TTC549 (cell line): ENCODE measurements around the gene ATRNL1.
"Not testable (repeated sequence)": the region's sequence is repeated elsewhere in the genome, so short reads cannot be mapped to it uniquely, and the experiment has no call there.

Experiments
- FAIRE-seq: peaks from 2 replicates; lab custom pipeline; 2012; peaks lifted over from hg19 to GRCh38; lab: Jason Lieb, UNC

Gene ATRNL1

GRCh38 chr10:115422624-115423023, 329.5 kb downstream of the ATRNL1 start:
- FAIRE-seq: no peak

- FAIRE-seq: no peak
Observed at GRCh38 chr10:115427611-115428010, 334.4 kb downstream of the ATRNL1 start.

- peak; percentile 17 for FAIRE-seq
Observed at GRCh38 chr10:115432188-115432819, 339.1 kb downstream of the ATRNL1 start.

- FAIRE-seq: no peak
Observed at GRCh38 chr10:115436999-115437398, 343.8 kb downstream of the ATRNL1 start.

- FAIRE-seq: no peak
Observed at GRCh38 chr10:115441907-115442545, 348.9 kb downstream of the ATRNL1 start.

- FAIRE-seq: no peak
Observed at GRCh38 chr10:115456812-115457211, 363.6 kb downstream of the ATRNL1 start.

GRCh38 chr10:115483294-115483693, 390.1 kb downstream of the ATRNL1 start:
- peak; percentile 3 for FAIRE-seq

GRCh38 chr10:115491526-115492140, 398.5 kb downstream of the ATRNL1 start:
- FAIRE-seq: no peak

GRCh38 chr10:115503546-115503945, 410.4 kb downstream of the ATRNL1 start:
- peak; percentile 34 for FAIRE-seq

- FAIRE-seq: no peak
Observed at GRCh38 chr10:115514895-115515294, 421.7 kb downstream of the ATRNL1 start.

- no peak for FAIRE-seq
Observed at GRCh38 chr10:115525141-115525540, 432.0 kb downstream of the ATRNL1 start.

GRCh38 chr10:115527682-115528081, 434.5 kb downstream of the ATRNL1 start:
- FAIRE-seq: not testable (repeated sequence)

GRCh38 chr10:115536401-115536800, 443.2 kb downstream of the ATRNL1 start:
- FAIRE-seq: not testable (repeated sequence)

- no peak for FAIRE-seq
Observed at GRCh38 chr10:115539142-115539762, 446.1 kb downstream of the ATRNL1 start.

GRCh38 chr10:115555887-115556402, 462.8 kb downstream of the ATRNL1 start:
- no peak for FAIRE-seq

GRCh38 chr10:115558252-115558651, 465.1 kb downstream of the ATRNL1 start:
- no peak for FAIRE-seq

- FAIRE-seq: no peak
Observed at GRCh38 chr10:115566867-115567266, 473.7 kb downstream of the ATRNL1 start.

GRCh38 chr10:115572740-115573455, 479.7 kb downstream of the ATRNL1 start:
- FAIRE-seq: no peak

- FAIRE-seq: no peak
Observed at GRCh38 chr10:115580239-115580638, 487.1 kb downstream of the ATRNL1 start.

GRCh38 chr10:115593060-115593459, 499.9 kb downstream of the ATRNL1 start:
- no peak for FAIRE-seq

- no peak for FAIRE-seq
Observed at GRCh38 chr10:115604627-115605026, 511.5 kb downstream of the ATRNL1 start.

- no peak for FAIRE-seq
Observed at GRCh38 chr10:115606086-115606485, 512.9 kb downstream of the ATRNL1 start.
